HG03159 (cell line): Measurements from ENCODE around the gene CCSER2.
"Not testable (repeated sequence)": the region's sequence is repeated elsewhere in the genome, so short reads cannot be mapped to it uniquely, and the experiment has no call there.

Experiments
- ATAC-seq: cut with Tn5 transposase; IDR thresholded peaks from one replicate; pipeline ENCODE4 v1.9.1; 2021; ENCODE audit warnings: mild to moderate bottlenecking, moderate library complexity; ENCODE audit not compliant: unreplicated experiment

CCSER2 gene

GRCh38 chr10:84343831-84344230 is 15.4 kb downstream of the CCSER2 start:
- no peak for ATAC-seq

- ATAC-seq, result no peak
Measured at GRCh38 chr10:84344526-84344925, 16.1 kb downstream of the CCSER2 start.

- ATAC-seq, result not testable (repeated sequence)
Measured at GRCh38 chr10:84347575-84348002, 19.2 kb downstream of the CCSER2 start.

- ATAC-seq, result no peak
Measured at GRCh38 chr10:84348447-84348846, 20.1 kb downstream of the CCSER2 start.

- no peak for ATAC-seq
Measured at GRCh38 chr10:84348860-84349259, 20.5 kb downstream of the CCSER2 start.

- peak; percentile 93 for ATAC-seq
Measured at GRCh38 chr10:84352251-84352842, 24.0 kb downstream of the CCSER2 start.

- ATAC-seq, result no peak
Measured at GRCh38 chr10:84353052-84353803, 24.8 kb downstream of the CCSER2 start.

GRCh38 chr10:84354623-84355022 is 26.2 kb downstream of the CCSER2 start:
- ATAC-seq, result no peak

GRCh38 chr10:84355106-84355505 is 26.7 kb downstream of the CCSER2 start:
- ATAC-seq, result no peak

GRCh38 chr10:84356928-84357327 is 28.5 kb downstream of the CCSER2 start:
- ATAC-seq, result no peak

GRCh38 chr10:84358743-84359142 is 30.4 kb downstream of the CCSER2 start:
- no peak for ATAC-seq

GRCh38 chr10:84360637-84361365 is 32.4 kb downstream of the CCSER2 start:
- ATAC-seq, result no peak

- ATAC-seq, result no peak
Measured at GRCh38 chr10:84365335-84365881, 37.0 kb downstream of the CCSER2 start.

- ATAC-seq, result no peak
Measured at GRCh38 chr10:84366041-84366440, 37.7 kb downstream of the CCSER2 start.

- ATAC-seq, result no peak
Measured at GRCh38 chr10:84367256-84367655, 38.9 kb downstream of the CCSER2 start.

- ATAC-seq, result no peak
Measured at GRCh38 chr10:84368828-84369227, 40.4 kb downstream of the CCSER2 start.

GRCh38 chr10:84370283-84370682 is 41.9 kb downstream of the CCSER2 start:
- no peak for ATAC-seq

GRCh38 chr10:84371944-84372343 is 43.6 kb downstream of the CCSER2 start:
- ATAC-seq, result no peak

- no peak for ATAC-seq
Measured at GRCh38 chr10:84373000-84373399, 44.6 kb downstream of the CCSER2 start.

GRCh38 chr10:84374455-84374854 is 46.1 kb downstream of the CCSER2 start:
- no peak for ATAC-seq

- peak; percentile 88 for ATAC-seq
Measured at GRCh38 chr10:84375011-84375410, 46.6 kb downstream of the CCSER2 start.

- ATAC-seq, result no peak
Measured at GRCh38 chr10:84375881-84376280, 47.5 kb downstream of the CCSER2 start.
